A549 (cell line): ENCODE data around the gene ATP5F1D. TPM values are rescaled to one million over a fixed set of nuclear protein-coding genes. Genes with fewer than 3 reads are reported as not detected.

ENCODE experiments used
- ATAC-seq, 2 experiments: fragments of 200-7000 bp in 1 of 2; fragments of >200 bp in 1 of 2; cut with Nextera tagmentation in 1 of 2; cut with Tn5 transposase in 1 of 2; 3 replicates each; pipeline versions ENCODE4 v1.8.0 to v1.9.1; 2018 to 2020; ENCODE audit warnings: mild to moderate bottlenecking in 1 of 2, moderate library complexity in 1 of 2
- CTCF ChIA-PET: fragments of 300-600 bp; sonication (Branson Sonifier 250); formaldehyde crosslinking; extraction: SDS; loops from one replicate; lab custom pipeline; 2021; ENCODE audit warnings: antibody characterized with exemption, inconsistent platforms; lab: Yijun Ruan, JAX
- POLR2A ChIA-PET: fragments of 350-600 bp; formaldehyde crosslinking; extraction: SDS; loops from one replicate; lab custom pipeline; 2021; ENCODE audit warnings: antibody characterized with exemption, inconsistent platforms; lab: Yijun Ruan, JAX
- DNase-seq, 2 experiments: peaks; one replicate each; pipeline versions ENCODE4 v3.0.0 to v3.0.0-alpha.2; 2011 to 2016; ENCODE audit warnings: low read depth in 1 of 2, low spot score in 1 of 2
- FAIRE-seq: peaks from 2 replicates; lab custom pipeline; 2011; peaks lifted over from hg19 to GRCh38; lab: Jason Lieb, UNC
- H3K27ac ChIP-seq, 2 experiments: fragments of >200 bp; sonication (Bioruptor Twin); formaldehyde crosslinking; 3 replicates each; pipeline ENCODE4 v1.5.1; 2016 to 2017
- H3K4me1 ChIP-seq: fragments of >200 bp; sonication (Bioruptor Twin); formaldehyde crosslinking; 3 replicates; pipeline ENCODE4 v1.6.1; 2016
- H3K4me2 ChIP-seq: fragments of >200 bp; sonication (Bioruptor Twin); formaldehyde crosslinking; 3 replicates; pipeline ENCODE4 v1.6.1; 2016
- H3K4me3 ChIP-seq: fragments of >200 bp; sonication (Bioruptor Twin); formaldehyde crosslinking; 3 replicates; pipeline ENCODE4 v1.5.1; 2016
- H3K9me3 ChIP-seq: fragments of >200 bp; sonication (Bioruptor Twin); formaldehyde crosslinking; 3 replicates; pipeline ENCODE4 v1.6.1; 2016
- BHLHE40 ChIP-seq: IDR thresholded peaks from 2 replicates; pipeline ENCODE4 v1.6.1; 2012; ENCODE audit warnings: low read depth, low read length, inconsistent platforms
- ESRRA ChIP-seq: fragments of 150-350 bp; IDR thresholded peaks from 2 replicates; pipeline ENCODE4 v1.6.1; 2014; ENCODE audit warnings: mild to moderate bottlenecking, low read length, borderline replicate concordance
- FOSL2 ChIP-seq, 2 experiments: fragments of 450-650 bp in 1 of 2; fragments of >200 bp in 1 of 2; sonication (Bioruptor Twin) in 1 of 2; formaldehyde crosslinking; IDR thresholded peaks; 2 replicates each; pipeline versions ENCODE4 v1.5.0 to v1.6.1; 2016 to 2020; ENCODE audit warnings: mild to moderate bottlenecking in 1 of 2, moderate library complexity in 1 of 2
- HEYL ChIP-seq: fragments of 250-450 bp; sonication (Bioruptor Pico); IDR thresholded peaks from 2 replicates; pipeline ENCODE4 v1.8.0; 2021; ENCODE audit warnings: mild to moderate bottlenecking, moderate library complexity
- HOXB5 ChIP-seq: fragments of 250-450 bp; sonication (Bioruptor Pico); IDR thresholded peaks from 2 replicates; pipeline ENCODE4 v1.5.0; 2020; ENCODE audit warnings: mild to moderate bottlenecking, moderate library complexity
- JUN ChIP-seq, 2 experiments: fragments of >200 bp; sonication (Bioruptor Twin); formaldehyde crosslinking; IDR thresholded peaks; 2 replicates in 1 of 2; 3 replicates in 1 of 2; pipeline ENCODE4 v1.6.1; 2016 to 2017
- MAFK ChIP-seq: fragments of 450-650 bp; IDR thresholded peaks from 2 replicates; pipeline ENCODE4 v1.6.1; 2014; ENCODE audit not compliant: partially characterized antibody
- NPAS2 ChIP-seq: fragments of 250-450 bp; sonication (Bioruptor Pico); IDR thresholded peaks from 2 replicates; pipeline ENCODE4 v1.8.0; 2022; ENCODE audit warnings: mild to moderate bottlenecking, moderate library complexity, borderline replicate concordance
- PBX3 ChIP-seq: IDR thresholded peaks from 2 replicates; pipeline ENCODE4 v1.6.1; 2012
- POLR2AphosphoS2 ChIP-seq: conservative IDR thresholded peaks from 2 replicates; pipeline ENCODE4 v1.6.1; 2012; ENCODE audit warnings: low read length, improper control_type of control experiment, inconsistent platforms
- RAD21 ChIP-seq, 2 experiments: fragments of >200 bp in 1 of 2; sonication (Bioruptor Twin) in 1 of 2; formaldehyde crosslinking in 1 of 2; IDR thresholded peaks in 1 of 2; conservative IDR thresholded peaks in 1 of 2; 2 replicates in 1 of 2; 3 replicates in 1 of 2; pipeline ENCODE4 v1.6.1; 2012 to 2018; ENCODE audit warnings: inconsistent platforms in 1 of 2
- RCOR1 ChIP-seq: fragments of 150-350 bp; IDR thresholded peaks from 2 replicates; pipeline ENCODE4 v1.6.1; 2014; ENCODE audit warnings: antibody characterized with exemption, low read length, low read depth
- REST ChIP-seq: fragments of 200-600 bp; sonication (generic); IDR thresholded peaks from 2 replicates; pipeline ENCODE4 v1.6.1; 2016; ENCODE audit warnings: antibody characterized with exemption, mild to moderate bottlenecking, moderate library complexity
- TP53 ChIP-seq: fragments of 250-450 bp; sonication (Bioruptor Pico); IDR thresholded peaks from 2 replicates; pipeline ENCODE4 v1.5.0; 2021; ENCODE audit warnings: mild to moderate bottlenecking, moderate library complexity
- USF2 ChIP-seq: fragments of 450-650 bp; IDR thresholded peaks from 2 replicates; pipeline ENCODE4 v1.6.1; 2014; ENCODE audit warnings: antibody characterized with exemption
- WGBS: methylation state at CpG from one replicate; pipeline ENCODE4 v1.1.6; 2017; ENCODE audit errors: missing lambda C conversion rate; 5-methylcytosine and 5-hydroxymethylcytosine counted together
- polyA plus RNA-seq, 4 experiments: library from polyadenylated mRNA; depleted of rRNA in 3 of 4; stranded (reverse); fragments of >200 nt; fragmentation: RNase III in 1 of 4; extraction: RNeasy Plus Mini Kit Qiagen cat#74134 plus additional on column Dnase treatment in 1 of 4; gene quantifications; 2 replicates in 3 of 4; 3 replicates in 1 of 4; pipeline ENCODE4 v1.2.3, GENCODE V29; 2011 to 2017

Gene ATP5F1D
- polyA plus RNA-seq, 2 of the 4 experiments (the other 2 are of a cell fraction): 28.7 to 96.9 TPM

GRCh38 chr19:1218751-1219567 is 22.6 kb upstream of the ATP5F1D start:
- no peak for TF ChIP-seq NPAS2 (CRISPR knock-in tag)
- TF ChIP-seq JUN (IDR thresholded peaks at IDR 0.05): no peak
- TF ChIP-seq ESRRA: no peak
- TF ChIP-seq HOXB5: no peak
- TF ChIP-seq REST: no peak
- no peak for TF ChIP-seq RAD21 (conservative IDR thresholded peaks at IDR 0.05 in 1 of 2, IDR thresholded peaks at IDR 0.05 in 1 of 2)
- no peak for TF ChIP-seq POLR2AphosphoS2
- FAIRE-seq: no peak
- H3K9me3 ChIP-seq: no peaks in the 10 kb centered on the region
- H3K4me2 ChIP-seq: no peak overlapping the region
- H3K27ac ChIP-seq: no peak overlapping the region
- no peak for ATAC-seq
- ChIA-PET POLR2A (no interaction called here), CTCF (interaction anchor here (1.0 to 5.3 kb wide), 6 partner anchors 16 to 48 kb away, joined by 3 to 38 read pairs (median 5); partner anchors contain the start of gene CBARP)
- H3K4me1 ChIP-seq: peaks cover 35% of the 10 kb centered on the region
- 91% methylated on average over 17 of the region's 37 CpGs for WGBS
- H3K4me3 ChIP-seq: no peak overlapping the region
- DNase-seq: no peak

- H3K27ac ChIP-seq: no peak overlapping the region
- ChIA-PET POLR2A (no interaction called here), CTCF (interaction anchor here (1.1 to 5.3 kb wide), 12 partner anchors 9 to 107 kb away, joined by 3 to 38 read pairs (median 14); partner anchors contain the start of genes ATP5F1D and CBARP)
- H3K4me2 ChIP-seq: no peak overlapping the region
- peaks cover 26% of the 10 kb centered on the region for H3K4me1 ChIP-seq
- TF ChIP-seq TP53 (CRISPR knock-in tag) (no peak), USF2 (no peak), PBX3 (no peak), POLR2AphosphoS2 (no peak), BHLHE40 (no peak), HEYL (no peak), MAFK (no peak), REST (no peak), FOSL2 (IDR thresholded peaks at IDR 0.05) (no peak), FOSL2 (CRISPR knock-in tag; IDR thresholded peaks at IDR 0.05) (no peak), RCOR1 (no peak)
- TF ChIP-seq, all 56 proteins: peak for 0
- no peaks in the 10 kb centered on the region for H3K9me3 ChIP-seq
- 91% methylated on average over 7 of the region's 19 CpGs for WGBS
- FAIRE-seq (no peak), ATAC-seq (no peak), DNase-seq (no peak)
- H3K4me3 ChIP-seq: no peak overlapping the region
These were observed 21.6 kb upstream of the ATP5F1D start for GRCh38 chr19:1219786-1220476.
